Epithelial cell of esophagus (primary cell): ENCODE results near the gene COQ5.
"Not testable (repeated sequence)": the region's sequence is repeated elsewhere in the genome, so short reads cannot be mapped to it uniquely, and the experiment has no call there.

Experiments
- DNase-seq: peaks from one replicate; pipeline ENCODE4 v3.0.0; 2010; ENCODE audit warnings: low read depth
- H3K4me3 ChIP-seq: 2 replicates; pipeline ENCODE4 v1.5.1; 2011; ENCODE audit warnings: mild to moderate bottlenecking, low read length, control low read depth
- CTCF ChIP-seq: IDR thresholded peaks from 2 replicates; pipeline ENCODE4 v1.5.1; 2011; ENCODE audit warnings: low read depth, mild to moderate bottlenecking, low read length, control low read depth, inconsistent platforms; ENCODE audit not compliant: insufficient read depth; ENCODE audit errors: missing control alignments

The COQ5 gene

GRCh38 chr12:120490833-120491512 is 38.0 kb downstream of the COQ5 start:
- DNase-seq: no peak
- no peak for TF ChIP-seq CTCF
- H3K4me3 ChIP-seq: no peak overlapping the region

- TF ChIP-seq CTCF: no peak
- no peak for DNase-seq
- H3K4me3 ChIP-seq: no peak overlapping the region
Observed at GRCh38 chr12:120490325-120490724, 38.6 kb downstream of the COQ5 start.

- H3K4me3 ChIP-seq: no peak overlapping the region
- no peak for DNase-seq
- TF ChIP-seq CTCF: no peak
Observed at GRCh38 chr12:120489018-120489417, 39.9 kb downstream of the COQ5 start.

- DNase-seq: no peak
- no peak for TF ChIP-seq CTCF
- H3K4me3 ChIP-seq: no peak overlapping the region
Observed at GRCh38 chr12:120488057-120488640, 40.8 kb downstream of the COQ5 start.

- H3K4me3 ChIP-seq, DNase-seq: not testable (repeated sequence)
Observed at GRCh38 chr12:120487552-120487951, 41.4 kb downstream of the COQ5 start.

GRCh38 chr12:120485961-120486881 is 42.7 kb downstream of the COQ5 start:
- no peak for DNase-seq
- no peak overlapping the region for H3K4me3 ChIP-seq
- TF ChIP-seq CTCF: no peak

GRCh38 chr12:120483621-120484020 is 45.3 kb downstream of the COQ5 start:
- no peak for TF ChIP-seq CTCF
- no peak for DNase-seq
- H3K4me3 ChIP-seq: no peak overlapping the region
